Loucy (cell line): ENCODE results near the gene KNSTRN.
A peak's percentile ranks its signal among the peaks of the same experiment; 100 is the strongest.

Experiments
- H2AFZ ChIP-seq: fragments of 200-600 bp; sonication (generic); 2 replicates; pipeline ENCODE4 v1.6.0; 2016; ENCODE audit warnings: antibody characterized with exemption, mild to moderate bottlenecking, low read length, moderate library complexity
- H3F3A ChIP-seq: fragments of 200-600 bp; 2 replicates; pipeline ENCODE4 v1.6.0; 2016; ENCODE audit warnings: antibody characterized with exemption, low read depth, mild to moderate bottlenecking
- H3K27me3 ChIP-seq: fragments of 200-600 bp; sonication (generic); 2 replicates; pipeline ENCODE4 v1.6.1; 2014; ENCODE audit warnings: low read length, mild to moderate bottlenecking; ENCODE audit not compliant: insufficient read depth, poor library complexity, severe bottlenecking
- H3K36me3 ChIP-seq: fragments of 200-600 bp; sonication (generic); 2 replicates; pipeline ENCODE4 v1.6.1; 2016; ENCODE audit warnings: low read length; ENCODE audit not compliant: insufficient read depth
- H3K4me1 ChIP-seq: fragments of 200-600 bp; sonication (generic); 2 replicates; pipeline ENCODE4 v1.5.1; 2014; ENCODE audit warnings: low read length, mild to moderate bottlenecking; ENCODE audit not compliant: insufficient read depth, poor library complexity, severe bottlenecking
- H3K4me2 ChIP-seq: fragments of 200-600 bp; sonication (generic); 2 replicates; pipeline ENCODE4 v1.6.0; 2014; ENCODE audit warnings: antibody characterized with exemption, low read length, low read depth, mild to moderate bottlenecking; ENCODE audit not compliant: poor library complexity, severe bottlenecking
- H3K4me3 ChIP-seq: fragments of 200-600 bp; sonication (generic); 2 replicates; pipeline ENCODE4 v1.5.1; 2014; ENCODE audit warnings: low read length, mild to moderate bottlenecking, mixed read lengths; ENCODE audit not compliant: poor library complexity, severe bottlenecking
- H3K79me2 ChIP-seq: fragments of 200-600 bp; sonication (generic); 2 replicates; pipeline ENCODE4 v1.6.1; 2014; ENCODE audit warnings: low read length; ENCODE audit not compliant: insufficient read depth
- H3K9ac ChIP-seq: fragments of 200-600 bp; sonication (generic); 2 replicates; pipeline ENCODE4 v1.6.0; 2014; ENCODE audit warnings: mild to moderate bottlenecking, low read depth, low read length, moderate library complexity; ENCODE audit not compliant: poor library complexity, severe bottlenecking
- H3K9me2 ChIP-seq: fragments of 200-600 bp; sonication (generic); replicated peaks from 2 replicates; pipeline ENCODE4 v1.6.1; 2016; ENCODE audit warnings: low read depth, low read length, mixed read lengths
- H3K9me3 ChIP-seq: fragments of 200-600 bp; sonication (generic); 2 replicates; pipeline ENCODE4 v1.6.1; 2014; ENCODE audit warnings: mild to moderate bottlenecking, antibody characterized with exemption, low read length, low read depth; ENCODE audit not compliant: insufficient read depth
- H4K20me1 ChIP-seq: fragments of 200-600 bp; sonication (generic); 2 replicates; pipeline ENCODE4 v1.6.0; 2014; ENCODE audit warnings: antibody characterized with exemption, low read length, mild to moderate bottlenecking; ENCODE audit not compliant: insufficient read depth, poor library complexity, severe bottlenecking
- EZH2phosphoT487 ChIP-seq: fragments of 200-600 bp; IDR thresholded peaks from 2 replicates; pipeline ENCODE4 v1.6.1; 2018; ENCODE audit warnings: antibody characterized with exemption, mild to moderate bottlenecking, moderate library complexity, borderline replicate concordance
- TF ChIP-seq, protein P1 (sequence below): fragments of 200-600 bp; sonication (generic); conservative IDR thresholded peaks from 2 replicates; pipeline ENCODE4 v1.5.1; 2014; ENCODE audit warnings: mild to moderate bottlenecking, antibody characterized with exemption, low read length

Gene KNSTRN

DNA sequence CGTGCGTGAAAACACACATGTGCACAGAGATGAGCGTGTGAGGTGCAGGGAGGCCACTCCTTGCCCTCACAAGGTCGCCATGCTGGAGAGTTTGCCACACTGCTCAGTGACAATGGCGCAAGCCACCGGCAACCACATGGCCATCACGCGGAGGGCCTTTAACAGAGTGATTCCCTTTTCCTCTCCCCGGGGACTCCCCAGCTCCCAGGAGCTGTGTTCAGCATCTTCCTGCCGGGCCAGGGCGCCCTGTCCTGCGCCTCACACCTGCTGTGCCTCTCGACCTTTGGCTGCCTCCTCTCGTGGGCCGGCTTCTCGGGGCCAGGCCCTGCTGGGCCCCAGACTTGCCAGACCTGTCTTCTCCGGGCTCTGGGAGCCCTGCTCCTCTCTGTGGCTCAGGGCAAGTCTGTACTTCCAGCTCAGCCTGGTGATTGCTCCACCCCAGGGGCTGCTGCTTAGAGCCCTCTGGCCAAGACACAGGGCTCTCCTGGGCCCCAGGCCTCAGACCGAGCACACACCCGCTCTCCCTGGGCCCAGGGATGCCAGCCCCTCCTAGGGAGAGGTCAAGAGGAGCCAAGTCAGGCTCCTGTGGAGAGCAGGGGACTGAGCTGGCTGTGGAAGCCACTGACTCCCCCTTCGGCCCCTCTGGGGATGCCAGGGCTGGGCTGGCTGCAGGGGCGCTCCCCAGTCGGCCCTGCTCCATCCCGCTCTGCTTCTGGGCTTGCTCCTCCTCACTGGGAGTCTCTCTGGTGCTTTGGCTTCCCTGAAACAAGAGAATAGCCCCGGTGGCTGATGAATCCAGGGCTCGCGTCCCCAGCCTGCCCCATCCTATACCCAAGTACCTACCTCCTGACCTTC, 47.4 kb upstream of the KNSTRN start:
- Histone ChIP-seq H3K4me2 (peak overlapping the region; percentile 79), H3K9ac (peak overlapping the region; percentile 86), H3K4me1 (peaks cover 70% of the 10 kb centered on the region), H3K79me2 (peaks cover 31% of the 10 kb centered on the region; the same call in 1 of the 2 replicates), H3K36me3 (peaks cover 3% of the 10 kb centered on the region; the same call in 1 of the 2 replicates), H4K20me1 (no peaks in the 10 kb centered on the region), H3K9me3 (no peaks in the 10 kb centered on the region), H2AFZ (no peak overlapping the region), H3F3A (0 out of 2 replicates have a peak, but pooled peaks cover 3% of the 10 kb centered on the region), H3K9me2 (no peaks in the 10 kb centered on the region), H3K4me3 (peak overlapping the region; percentile 71), H3K27me3 (no peaks in the 10 kb centered on the region)
- TF ChIP-seq EZH2phosphoT487, result no peak
- TF ChIP-seq, protein P1, sequence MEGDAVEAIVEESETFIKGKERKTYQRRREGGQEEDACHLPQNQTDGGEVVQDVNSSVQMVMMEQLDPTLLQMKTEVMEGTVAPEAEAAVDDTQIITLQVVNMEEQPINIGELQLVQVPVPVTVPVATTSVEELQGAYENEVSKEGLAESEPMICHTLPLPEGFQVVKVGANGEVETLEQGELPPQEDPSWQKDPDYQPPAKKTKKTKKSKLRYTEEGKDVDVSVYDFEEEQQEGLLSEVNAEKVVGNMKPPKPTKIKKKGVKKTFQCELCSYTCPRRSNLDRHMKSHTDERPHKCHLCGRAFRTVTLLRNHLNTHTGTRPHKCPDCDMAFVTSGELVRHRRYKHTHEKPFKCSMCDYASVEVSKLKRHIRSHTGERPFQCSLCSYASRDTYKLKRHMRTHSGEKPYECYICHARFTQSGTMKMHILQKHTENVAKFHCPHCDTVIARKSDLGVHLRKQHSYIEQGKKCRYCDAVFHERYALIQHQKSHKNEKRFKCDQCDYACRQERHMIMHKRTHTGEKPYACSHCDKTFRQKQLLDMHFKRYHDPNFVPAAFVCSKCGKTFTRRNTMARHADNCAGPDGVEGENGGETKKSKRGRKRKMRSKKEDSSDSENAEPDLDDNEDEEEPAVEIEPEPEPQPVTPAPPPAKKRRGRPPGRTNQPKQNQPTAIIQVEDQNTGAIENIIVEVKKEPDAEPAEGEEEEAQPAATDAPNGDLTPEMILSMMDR, result no peak

DNA sequence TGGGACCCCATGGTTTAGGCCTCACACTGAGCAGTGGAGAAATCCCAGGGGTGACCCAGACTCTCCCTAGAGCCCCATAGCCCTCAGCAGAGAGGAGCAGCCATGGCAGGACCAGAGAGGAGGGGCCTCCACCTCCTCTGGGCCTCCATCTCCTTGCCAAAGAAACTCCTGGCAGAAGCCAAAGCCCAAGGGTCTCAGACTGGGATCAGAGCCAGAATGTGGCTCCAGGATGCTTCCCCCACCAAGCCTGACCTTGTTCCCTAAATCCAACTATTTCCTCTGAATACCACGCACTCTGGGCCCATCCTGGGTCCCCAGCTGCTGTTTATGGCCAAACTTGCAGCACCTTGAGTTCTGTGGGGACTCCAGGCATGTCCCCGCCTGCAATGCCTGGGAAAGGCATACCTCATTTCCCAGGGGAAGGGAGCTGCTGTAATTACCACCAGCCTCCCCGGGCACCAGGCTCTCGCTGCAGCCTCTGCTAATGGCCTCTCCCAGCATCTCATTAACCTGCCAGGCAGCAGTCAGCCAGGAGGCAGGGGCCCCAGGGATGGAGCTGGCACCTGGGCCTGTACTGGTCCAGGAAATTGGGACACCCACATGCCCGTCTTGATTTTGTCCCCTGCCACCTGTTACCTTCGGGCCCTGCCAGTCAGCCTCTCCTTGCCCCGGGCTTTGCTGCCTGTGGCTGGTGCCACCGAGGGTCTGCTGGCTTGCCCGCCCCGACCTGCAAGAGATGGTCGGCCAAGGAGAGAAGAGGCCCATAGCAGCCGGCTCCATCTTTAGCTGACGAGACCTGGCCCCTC, 46.4 kb upstream of the KNSTRN start:
- no peak overlapping the region for H3K4me3 ChIP-seq
- peak overlapping the region; percentile 49 for H3K4me2 ChIP-seq
- no peaks in the 10 kb centered on the region for H3K9me3 ChIP-seq
- TF ChIP-seq EZH2phosphoT487, result no peak
- TF ChIP-seq, protein P1, result no peak
- no peaks in the 10 kb centered on the region for H3K9me2 ChIP-seq
- H3F3A ChIP-seq, result 0 out of 2 replicates have a peak, but pooled peaks cover 3% of the 10 kb centered on the region
- H4K20me1 ChIP-seq, result no peaks in the 10 kb centered on the region
- H3K79me2 ChIP-seq, result peaks cover 22% of the 10 kb centered on the region; the same call in 1 of the 2 replicates
- peaks cover 3% of the 10 kb centered on the region; the same call in 1 of the 2 replicates for H3K36me3 ChIP-seq
- no peaks in the 10 kb centered on the region for H3K27me3 ChIP-seq
- peak overlapping the region; percentile 86 for H3K9ac ChIP-seq
- H2AFZ ChIP-seq, result no peak overlapping the region
- H3K4me1 ChIP-seq, result peaks cover 60% of the 10 kb centered on the region

DNA sequence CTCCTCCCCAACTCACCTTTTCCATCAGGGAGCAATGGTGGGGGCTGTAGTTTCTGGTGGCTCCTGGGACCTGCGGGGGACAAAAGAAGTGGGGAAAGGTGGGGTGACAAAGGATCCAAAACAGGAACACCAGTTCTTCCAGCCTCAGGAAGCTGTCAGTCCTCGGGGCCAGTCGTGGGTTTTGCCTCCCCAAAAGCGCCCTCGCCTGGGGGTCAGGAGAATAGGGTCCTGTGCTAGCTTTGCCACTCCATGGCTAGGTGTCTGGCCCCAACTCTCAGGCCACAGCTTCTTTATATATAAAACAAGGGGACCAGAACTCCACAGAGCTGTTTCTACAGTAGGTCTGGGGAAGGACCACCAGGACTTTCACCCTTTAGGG, 45.8 kb upstream of the KNSTRN start:
- Histone ChIP-seq H3F3A (0 out of 2 replicates have a peak, but pooled peaks cover 3% of the 10 kb centered on the region), H3K4me2 (peak overlapping the region; percentile 49), H3K9me3 (no peaks in the 10 kb centered on the region), H2AFZ (no peak overlapping the region), H3K9ac (peak overlapping the region; percentile 86), H3K27me3 (no peaks in the 10 kb centered on the region), H3K4me3 (no peak overlapping the region), H3K9me2 (no peaks in the 10 kb centered on the region), H3K4me1 (peaks cover 57% of the 10 kb centered on the region), H3K36me3 (peaks cover 3% of the 10 kb centered on the region; the same call in 1 of the 2 replicates), H4K20me1 (no peaks in the 10 kb centered on the region), H3K79me2 (peaks cover 16% of the 10 kb centered on the region; the same call in 1 of the 2 replicates)
- TF ChIP-seq EZH2phosphoT487, result no peak
- TF ChIP-seq, protein P1, result peak; percentile 75
